Measurements from ENCODE around the gene TEX35. TPM values are rescaled to one million over a fixed set of nuclear protein-coding genes. Genes with fewer than 3 reads are reported as not detected.

The TEX35 gene
- total RNA-seq, 4 donors from 2014 or later, result not detected

DNA sequence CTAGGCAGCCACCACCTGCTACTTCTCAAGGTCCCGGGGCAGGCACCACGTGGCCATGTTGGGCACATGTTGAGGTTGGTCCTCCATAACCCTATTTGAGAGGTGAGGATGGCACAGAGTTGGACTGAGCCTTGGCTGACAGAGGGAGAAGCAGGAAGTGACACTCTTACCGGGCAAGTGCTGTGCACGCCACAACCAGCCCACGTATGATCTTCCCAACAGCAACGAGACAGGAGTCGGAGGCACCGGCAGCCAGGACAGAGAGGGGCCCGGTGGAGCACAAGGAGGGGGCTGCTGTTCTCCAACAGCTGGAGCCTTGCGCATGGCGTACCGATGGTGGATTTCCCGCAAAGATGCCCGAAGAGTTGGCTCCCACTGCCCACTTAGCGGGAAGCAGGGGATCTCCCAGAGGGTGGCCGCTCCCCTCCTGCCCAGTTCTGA lies 19.6 kb upstream of the TEX35 start:
- no peak for DNase-seq
- Histone ChIP-seq H3K27ac (no peak overlapping the region), H3K9me3 (no peaks in the 10 kb centered on the region), H3K36me3 (no peaks in the 10 kb centered on the region), H3K4me1 (no peaks in the 10 kb centered on the region), H3K4me3 (no peak overlapping the region), H3K27me3 (no peaks in the 10 kb centered on the region)
- TF ChIP-seq POLR2A (IDR thresholded peaks at IDR 0.05), result no peak
- TF ChIP-seq, protein P1, sequence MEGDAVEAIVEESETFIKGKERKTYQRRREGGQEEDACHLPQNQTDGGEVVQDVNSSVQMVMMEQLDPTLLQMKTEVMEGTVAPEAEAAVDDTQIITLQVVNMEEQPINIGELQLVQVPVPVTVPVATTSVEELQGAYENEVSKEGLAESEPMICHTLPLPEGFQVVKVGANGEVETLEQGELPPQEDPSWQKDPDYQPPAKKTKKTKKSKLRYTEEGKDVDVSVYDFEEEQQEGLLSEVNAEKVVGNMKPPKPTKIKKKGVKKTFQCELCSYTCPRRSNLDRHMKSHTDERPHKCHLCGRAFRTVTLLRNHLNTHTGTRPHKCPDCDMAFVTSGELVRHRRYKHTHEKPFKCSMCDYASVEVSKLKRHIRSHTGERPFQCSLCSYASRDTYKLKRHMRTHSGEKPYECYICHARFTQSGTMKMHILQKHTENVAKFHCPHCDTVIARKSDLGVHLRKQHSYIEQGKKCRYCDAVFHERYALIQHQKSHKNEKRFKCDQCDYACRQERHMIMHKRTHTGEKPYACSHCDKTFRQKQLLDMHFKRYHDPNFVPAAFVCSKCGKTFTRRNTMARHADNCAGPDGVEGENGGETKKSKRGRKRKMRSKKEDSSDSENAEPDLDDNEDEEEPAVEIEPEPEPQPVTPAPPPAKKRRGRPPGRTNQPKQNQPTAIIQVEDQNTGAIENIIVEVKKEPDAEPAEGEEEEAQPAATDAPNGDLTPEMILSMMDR (IDR thresholded peaks at IDR 0.05), result no peak
- intact Hi-C loops (cut with DNase I; ENCODE audit: low total_unique reads), result no loop called here

DNA sequence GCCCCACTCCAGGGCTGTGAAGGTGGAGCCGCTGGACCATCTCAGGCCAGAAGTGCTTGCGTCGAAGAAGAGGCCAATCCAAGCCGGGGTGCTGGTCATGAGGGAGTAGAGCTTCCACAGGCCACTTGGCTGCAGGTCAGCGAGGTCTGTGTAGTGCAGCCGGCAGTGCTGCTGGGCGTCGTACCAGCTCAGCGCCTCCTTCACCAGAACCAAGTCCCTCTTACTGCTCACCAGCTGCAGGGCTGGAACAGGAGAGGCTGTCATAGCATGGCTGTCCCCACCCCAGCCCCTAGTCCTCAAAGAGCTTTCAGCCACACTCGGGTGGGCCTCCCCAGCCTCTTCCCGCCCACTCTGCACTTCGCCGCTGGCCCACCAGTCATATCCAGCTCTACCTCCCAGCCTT lies 18.3 kb upstream of the TEX35 start:
- H3K4me1 ChIP-seq, result no peaks in the 10 kb centered on the region
- intact Hi-C loops (cut with DNase I; ENCODE audit: low total_unique reads), result no loop called here
- H3K27me3 ChIP-seq, result no peaks in the 10 kb centered on the region
- no peak for DNase-seq
- no peak overlapping the region for H3K4me3 ChIP-seq
- TF ChIP-seq, protein P1 (IDR thresholded peaks at IDR 0.05), result no peak
- no peak for TF ChIP-seq POLR2A (IDR thresholded peaks at IDR 0.05)
- no peak overlapping the region for H3K27ac ChIP-seq
- H3K36me3 ChIP-seq, result no peaks in the 10 kb centered on the region
- H3K9me3 ChIP-seq, result no peaks in the 10 kb centered on the region

DNA sequence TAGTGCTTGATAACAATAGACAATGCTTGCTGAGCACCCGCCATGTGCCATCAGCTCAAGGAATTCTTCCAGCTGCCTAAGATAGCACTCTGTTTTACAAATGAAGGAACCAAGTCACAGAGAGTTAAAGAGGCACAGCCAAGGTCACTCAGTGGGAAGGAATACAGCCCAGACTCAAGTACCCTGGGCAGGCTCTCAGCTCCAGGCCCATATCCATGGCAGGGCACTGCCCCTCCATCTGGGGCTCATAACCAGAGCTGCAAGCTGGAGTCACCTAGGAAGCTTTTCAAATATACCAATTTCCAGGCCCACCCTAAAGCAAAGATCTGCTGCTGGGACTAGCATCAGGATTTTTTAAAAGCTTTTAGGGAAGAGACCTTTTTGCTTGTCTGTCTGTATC lies 17.8 kb upstream of the TEX35 start:
- Histone ChIP-seq H3K9me3 (no peaks in the 10 kb centered on the region), H3K4me3 (no peak overlapping the region), H3K27ac (no peak overlapping the region), H3K4me1 (no peaks in the 10 kb centered on the region), H3K36me3 (no peaks in the 10 kb centered on the region), H3K27me3 (no peaks in the 10 kb centered on the region)
- intact Hi-C loops (cut with DNase I; ENCODE audit: low total_unique reads), result no loop called here
- no peak for DNase-seq
- TF ChIP-seq, protein P1 (IDR thresholded peaks at IDR 0.05), result no peak
- TF ChIP-seq POLR2A (IDR thresholded peaks at IDR 0.05), result no peak

DNA sequence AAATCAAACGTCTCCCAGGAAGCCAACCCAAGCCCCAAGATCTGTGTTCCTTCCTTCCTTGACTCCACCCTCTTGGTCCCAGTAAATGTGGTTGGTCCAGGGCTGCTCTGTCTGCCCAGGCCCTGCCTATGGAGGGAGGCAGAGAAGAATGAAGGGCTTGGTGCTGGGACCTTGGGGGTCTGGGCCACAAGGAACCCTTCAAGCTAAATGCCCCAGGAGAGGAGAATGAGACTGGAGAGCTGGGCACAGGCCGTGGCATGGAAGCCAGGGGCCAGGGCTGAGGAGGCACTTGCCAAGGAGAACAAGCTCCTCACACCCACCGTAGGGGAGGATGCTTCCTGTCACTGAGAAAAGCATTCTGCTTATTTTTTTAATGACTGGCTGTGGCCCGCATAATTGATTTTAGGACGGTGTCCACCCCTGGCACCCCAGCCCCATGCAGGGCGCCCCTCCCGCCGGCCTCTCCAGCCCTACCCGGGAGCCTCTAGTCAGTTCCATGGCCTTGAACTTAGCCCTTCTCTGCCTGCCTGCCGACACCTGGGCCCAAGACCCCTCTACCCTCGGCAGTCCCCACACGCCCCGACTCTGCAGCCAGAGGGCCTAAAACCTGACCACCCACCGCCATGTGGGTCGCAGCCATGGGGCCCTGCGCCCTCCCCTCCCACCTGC lies 17.0 kb upstream of the TEX35 start:
- Histone ChIP-seq H3K36me3 (no peaks in the 10 kb centered on the region), H3K27ac (no peak overlapping the region), H3K9me3 (no peaks in the 10 kb centered on the region), H3K27me3 (no peaks in the 10 kb centered on the region), H3K4me3 (no peak overlapping the region), H3K4me1 (no peaks in the 10 kb centered on the region)
- intact Hi-C loops (cut with DNase I; ENCODE audit: low total_unique reads), result no loop called here
- TF ChIP-seq, protein P1 (IDR thresholded peaks at IDR 0.05), result no peak
- no peak for TF ChIP-seq POLR2A (IDR thresholded peaks at IDR 0.05)
- DNase-seq, result no peak

DNA sequence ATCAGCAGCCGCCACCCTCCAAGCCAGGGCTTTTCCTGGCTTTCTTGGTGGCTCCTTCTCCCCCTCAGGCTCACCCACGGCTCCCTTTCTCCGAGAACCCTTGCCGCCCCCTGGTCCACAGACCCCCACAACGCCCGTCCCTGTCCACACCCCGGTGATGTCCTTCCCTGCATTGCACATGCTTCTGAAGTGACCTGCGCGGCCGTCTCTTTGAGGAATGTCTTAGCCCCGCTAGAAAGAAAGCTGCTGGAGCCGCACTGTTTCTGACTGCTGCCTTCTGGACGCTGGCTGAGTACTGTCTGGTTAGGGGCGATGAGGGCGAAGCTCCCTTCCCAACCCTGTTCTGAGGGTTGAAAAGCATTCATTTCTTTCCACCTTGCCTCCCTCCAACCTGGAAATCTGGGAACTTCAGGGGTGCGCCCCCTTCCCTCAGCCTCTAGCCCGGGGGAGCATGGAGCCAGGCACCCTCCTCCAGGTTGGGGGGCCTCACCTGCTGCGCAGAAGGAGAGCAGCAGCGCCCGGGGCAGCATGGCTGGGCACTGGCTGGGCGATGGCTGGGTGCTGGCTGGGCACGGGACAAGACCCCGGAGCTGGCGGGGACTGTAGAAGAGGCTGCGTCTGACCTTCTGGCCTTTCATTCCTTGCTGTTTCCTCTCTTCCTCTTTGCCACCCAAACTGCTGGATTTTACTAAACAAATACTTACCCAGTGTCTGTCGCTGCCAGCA lies 16.3 kb upstream of the TEX35 start, which contains the start of gene CLEC20A:
Gene CLEC20A, minus strand, starts transcription at position 555 of the 726 bp plus-strand sequence. Its CDS starts 25 bp downstream, at position 530.
- TF ChIP-seq, protein P1 (IDR thresholded peaks at IDR 0.05), result no peak
- TF ChIP-seq POLR2A (IDR thresholded peaks at IDR 0.05), result no peak
- intact Hi-C loops (cut with DNase I; ENCODE audit: low total_unique reads), result no loop called here
- Histone ChIP-seq H3K27me3 (no peaks in the 10 kb centered on the region), H3K27ac (no peak within 1 kb of the TSS), H3K4me1 (no peaks in the 10 kb centered on the region), H3K9me3 (no peaks in the 10 kb centered on the region), H3K36me3 (no peaks in the 10 kb centered on the region), H3K4me3 (no peak within 1 kb of the TSS)
- DNase-seq, result no peak

All from uterus (tissue), 4 donors.